Calu3 (cell line): ENCODE data around the gene GARS1. TPM values are rescaled to one million over a fixed set of nuclear protein-coding genes. Genes with fewer than 3 reads are reported as not detected.

Experiments
- BruUV-seq: library from RNA; stranded (reverse); fragments of 400-500 nt; replicated peaks from 2 replicates; lab custom pipeline; 2021; lab: Mats Ljungman, UMichigan
- CTCF ChIA-PET: fragments of 300-600 bp; sonication (Branson Sonifier 250); formaldehyde crosslinking; loops from one replicate; lab custom pipeline; 2022; ENCODE audit warnings: antibody characterized with exemption; lab: Charles Lee
- DNase-seq: peaks from one replicate; pipeline ENCODE4 v3.0.0; 2022
- H3K27ac Mint-ChIP-seq: one replicate; pipeline ENCODE4 v1.8.0; 2022; ENCODE audit warnings: mixed read lengths; ENCODE audit not compliant: unreplicated experiment
- H3K27me3 Mint-ChIP-seq: one replicate; pipeline ENCODE4 v1.8.0; 2022; ENCODE audit warnings: mixed read lengths; ENCODE audit not compliant: unreplicated experiment
- H3K36me3 Mint-ChIP-seq: one replicate; pipeline ENCODE4 v1.8.0; 2022; ENCODE audit warnings: mild to moderate bottlenecking, moderate library complexity, mixed read lengths; ENCODE audit not compliant: insufficient read depth, unreplicated experiment
- H3K4me1 Mint-ChIP-seq: one replicate; pipeline ENCODE4 v1.8.0; 2022; ENCODE audit warnings: mild to moderate bottlenecking, low read depth, mixed read lengths; ENCODE audit not compliant: unreplicated experiment
- H3K4me3 Mint-ChIP-seq: one replicate; pipeline ENCODE4 v1.8.0; 2022; ENCODE audit warnings: mild to moderate bottlenecking, low read depth, moderate library complexity, mixed read lengths; ENCODE audit not compliant: unreplicated experiment
- H3K9me3 Mint-ChIP-seq: one replicate; pipeline ENCODE4 v1.8.0; 2022; ENCODE audit warnings: low read depth, mixed read lengths; ENCODE audit not compliant: unreplicated experiment
- intact Hi-C: fragments of 100-400 bp; cut with micrococcal nuclease; formaldehyde crosslinking; loops from one replicate; pipeline ENCODE4 v1.10.0; 2022; ENCODE audit not compliant: unreplicated experiment
- total RNA-seq: library from RNA; stranded (reverse); gene quantifications from 2 replicates; pipeline ENCODE4 v1.2.3, GENCODE V29; 2022
- TF ChIP-seq, protein P1 (sequence below): fragments of 200-600 bp; IDR thresholded peaks from one replicate; pipeline ENCODE4 v1.8.0; 2022; ENCODE audit warnings: antibody characterized with exemption; ENCODE audit not compliant: unreplicated experiment

The GARS1 gene
- total RNA-seq, 1 experiment from 2014 or later: 283 TPM

DNA sequence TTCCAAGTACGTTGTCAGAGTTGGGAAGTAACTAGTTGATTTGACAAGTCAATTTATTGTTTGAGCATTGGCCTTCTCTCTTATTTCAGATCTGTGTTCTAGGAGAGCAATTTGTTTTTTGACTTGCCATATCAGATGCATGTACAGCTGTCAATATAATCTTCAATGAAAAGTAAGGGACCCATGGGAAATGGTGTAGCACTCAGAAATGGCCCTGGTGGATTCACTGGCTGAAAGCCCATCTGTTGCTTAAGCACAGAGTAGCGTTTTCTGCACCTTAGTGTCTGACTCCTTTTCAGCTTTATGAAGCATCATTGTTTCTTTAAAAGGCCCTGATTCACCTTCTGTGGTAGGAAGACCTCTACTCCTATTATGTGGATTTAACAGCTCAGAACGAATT, 10.2 kb downstream of the GARS1 start:
- no peak overlapping the region for H3K4me3 Mint-ChIP-seq

GRCh38 chr7:30605832-30606231, 11.2 kb downstream of the GARS1 start:
- peaks cover 92% of the 10 kb centered on the region for H3K36me3 Mint-ChIP-seq
- H3K4me3 Mint-ChIP-seq: no peak overlapping the region
- H3K27ac Mint-ChIP-seq: no peak overlapping the region
- intact Hi-C loops: no loop called here
- no peak for DNase-seq
- CTCF ChIA-PET: interaction anchor here (0.6 to 0.7 kb wide), 3 partner anchors 14 to 424 kb away, joined by 3 to 7 read pairs (median 3); no protein-coding TSS in a partner anchor
- no peaks in the 10 kb centered on the region for H3K27me3 Mint-ChIP-seq
- no peaks in the 10 kb centered on the region for H3K9me3 Mint-ChIP-seq
- H3K4me1 Mint-ChIP-seq: peaks cover 27% of the 10 kb centered on the region
- BruUV-seq: no TSS peak
- TF ChIP-seq, protein P1, sequence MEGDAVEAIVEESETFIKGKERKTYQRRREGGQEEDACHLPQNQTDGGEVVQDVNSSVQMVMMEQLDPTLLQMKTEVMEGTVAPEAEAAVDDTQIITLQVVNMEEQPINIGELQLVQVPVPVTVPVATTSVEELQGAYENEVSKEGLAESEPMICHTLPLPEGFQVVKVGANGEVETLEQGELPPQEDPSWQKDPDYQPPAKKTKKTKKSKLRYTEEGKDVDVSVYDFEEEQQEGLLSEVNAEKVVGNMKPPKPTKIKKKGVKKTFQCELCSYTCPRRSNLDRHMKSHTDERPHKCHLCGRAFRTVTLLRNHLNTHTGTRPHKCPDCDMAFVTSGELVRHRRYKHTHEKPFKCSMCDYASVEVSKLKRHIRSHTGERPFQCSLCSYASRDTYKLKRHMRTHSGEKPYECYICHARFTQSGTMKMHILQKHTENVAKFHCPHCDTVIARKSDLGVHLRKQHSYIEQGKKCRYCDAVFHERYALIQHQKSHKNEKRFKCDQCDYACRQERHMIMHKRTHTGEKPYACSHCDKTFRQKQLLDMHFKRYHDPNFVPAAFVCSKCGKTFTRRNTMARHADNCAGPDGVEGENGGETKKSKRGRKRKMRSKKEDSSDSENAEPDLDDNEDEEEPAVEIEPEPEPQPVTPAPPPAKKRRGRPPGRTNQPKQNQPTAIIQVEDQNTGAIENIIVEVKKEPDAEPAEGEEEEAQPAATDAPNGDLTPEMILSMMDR: no peak

More for the DNA sequence above, 10.2 kb downstream of the GARS1 start:
- no peak overlapping the region for H3K27ac Mint-ChIP-seq
- H3K9me3 Mint-ChIP-seq: no peaks in the 10 kb centered on the region
- no peak for DNase-seq
- no TSS peak for BruUV-seq
- peaks cover 92% of the 10 kb centered on the region for H3K36me3 Mint-ChIP-seq
- peaks cover 27% of the 10 kb centered on the region for H3K4me1 Mint-ChIP-seq
- TF ChIP-seq, protein P1: no peak
- CTCF ChIA-PET: interaction anchor here (0.7 kb wide), 1 partner anchor 34 kb away, joined by 3 read pairs; no protein-coding TSS in a partner anchor
- H3K27me3 Mint-ChIP-seq: no peaks in the 10 kb centered on the region
- intact Hi-C loops: no loop called here

DNA sequence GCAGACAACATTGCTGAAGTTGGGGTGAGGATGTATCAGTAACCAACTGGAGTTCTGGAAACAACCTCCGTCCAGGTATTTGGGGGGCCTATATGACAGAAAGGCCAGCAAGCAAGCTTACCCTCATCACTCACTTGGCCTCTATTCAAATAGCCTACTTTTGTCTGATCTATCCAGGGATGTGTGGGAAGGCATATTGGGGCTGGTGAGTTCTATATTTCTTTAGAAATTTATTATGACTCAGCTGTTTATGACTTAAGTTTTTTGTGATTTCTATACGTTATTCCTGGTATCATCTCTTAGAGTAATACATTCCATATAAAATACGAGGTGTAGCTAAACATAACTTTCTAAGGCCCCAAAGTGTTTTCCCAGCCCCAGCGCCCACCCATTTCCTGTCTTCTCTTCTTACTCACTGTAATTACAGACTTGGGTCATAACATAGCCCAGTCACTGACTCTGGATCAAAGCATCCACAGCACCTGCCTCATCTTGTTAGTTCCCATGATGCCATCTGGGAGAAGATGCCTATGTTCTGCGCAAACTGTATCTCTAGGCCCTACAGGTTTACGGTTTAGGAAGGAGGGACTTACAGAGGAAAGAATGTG, 18.1 kb downstream of the GARS1 start:
- intact Hi-C loops: no loop called here
- BruUV-seq: no TSS peak
- peak overlapping the region; percentile 22 for H3K27ac Mint-ChIP-seq
- peaks cover 95% of the 10 kb centered on the region for H3K36me3 Mint-ChIP-seq
- H3K27me3 Mint-ChIP-seq: no peaks in the 10 kb centered on the region
- CTCF ChIA-PET: no interaction called here
- no peak for DNase-seq
- no peaks in the 10 kb centered on the region for H3K9me3 Mint-ChIP-seq
- TF ChIP-seq, protein P1: no peak
- H3K4me3 Mint-ChIP-seq: no peak overlapping the region
- no peaks in the 10 kb centered on the region for H3K4me1 Mint-ChIP-seq

- no peaks in the 10 kb centered on the region for H3K4me1 Mint-ChIP-seq
- H3K27me3 Mint-ChIP-seq: no peaks in the 10 kb centered on the region
- peaks cover 96% of the 10 kb centered on the region for H3K36me3 Mint-ChIP-seq
- CTCF ChIA-PET: interaction anchor here (0.7 to 1.0 kb wide), 2 partner anchors 15 to 44 kb away, joined by 3 read pairs; no protein-coding TSS in a partner anchor
- peak overlapping the region; percentile 22 for H3K27ac Mint-ChIP-seq
- no TSS peak for BruUV-seq
- no peak for DNase-seq
- intact Hi-C loops: no loop called here
- no peaks in the 10 kb centered on the region for H3K9me3 Mint-ChIP-seq
- TF ChIP-seq, protein P1: no peak
- H3K4me3 Mint-ChIP-seq: no peak overlapping the region
Measured at GRCh38 chr7:30613366-30614325, 19.0 kb downstream of the GARS1 start.
